ENCODE results near the gene UROC1.

DNA sequence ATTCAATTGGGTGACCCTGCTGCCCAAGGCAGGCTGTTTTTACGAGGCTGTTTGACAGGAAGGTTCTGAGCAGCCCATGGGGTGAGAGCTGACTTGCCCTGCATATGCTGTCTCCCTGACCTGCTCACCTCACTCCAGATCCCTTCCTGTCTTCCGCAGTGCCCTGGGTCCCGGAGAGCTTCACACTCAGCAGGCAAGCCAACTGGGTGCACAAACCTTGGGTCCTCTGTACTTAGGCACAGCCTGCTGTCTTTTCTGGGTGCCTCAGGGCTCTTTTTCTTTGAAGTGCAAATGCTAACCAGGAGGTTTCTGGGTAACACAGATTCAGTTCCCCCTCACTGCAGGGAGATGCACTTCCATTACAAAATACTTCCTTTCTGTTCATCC lies 74.7 kb downstream of the UROC1 start:
- TF ChIP-seq YY1 (IDR thresholded peaks at IDR 0.05; ENCODE audit: insufficient read depth, insufficient read length) (no peak), ZNF274 (IDR thresholded peaks at IDR 0.05; ENCODE audit: low read depth, low read length) (no peak)

All from NT2/D1 (cell line).